AG09319 (cell line): ENCODE measurements around the gene PPCDC.

Experiments used
- DNase-seq: peaks from one replicate; pipeline ENCODE4 v3.0.0-alpha.2; 2010; ENCODE audit warnings: low read depth; ENCODE audit errors: extremely low read depth
- CTCF ChIP-seq: IDR thresholded peaks from 2 replicates; pipeline ENCODE4 v1.5.1; 2011; ENCODE audit warnings: low read depth, mild to moderate bottlenecking, inconsistent platforms, low read length, moderate library complexity

Gene PPCDC

GRCh38 chr15:75059607-75060006 lies 36.2 kb downstream of the PPCDC start:
- DNase-seq, result no peak
- no peak for TF ChIP-seq CTCF

GRCh38 chr15:75061272-75061671 lies 37.9 kb downstream of the PPCDC start:
- no peak for TF ChIP-seq CTCF
- no peak for DNase-seq

GRCh38 chr15:75062706-75063105 lies 39.3 kb downstream of the PPCDC start:
- DNase-seq, result no peak
- no peak for TF ChIP-seq CTCF

GRCh38 chr15:75063338-75063737 lies 39.9 kb downstream of the PPCDC start:
- no peak for DNase-seq
- TF ChIP-seq CTCF, result no peak

- TF ChIP-seq CTCF, result no peak
- no peak for DNase-seq
Measured at GRCh38 chr15:75063889-75064288, 40.5 kb downstream of the PPCDC start.

GRCh38 chr15:75064846-75065245 lies 41.5 kb downstream of the PPCDC start:
- no peak for DNase-seq
- no peak for TF ChIP-seq CTCF

- TF ChIP-seq CTCF, result no peak
- no peak for DNase-seq
Measured at GRCh38 chr15:75065467-75065850, 42.1 kb downstream of the PPCDC start.
